GM23248 (cell line): ENCODE measurements around the gene CACNA1D.

Source experiments
- EZH2 ChIP-seq: fragments of 200-600 bp; sonication (generic); IDR thresholded peaks from 2 replicates; pipeline ENCODE4 v1.6.1; 2018; ENCODE audit warnings: antibody characterized with exemption, mild to moderate bottlenecking; ENCODE audit not compliant: insufficient read depth, poor library complexity, severe bottlenecking
- EZH2phosphoT487 ChIP-seq: fragments of 200-600 bp; sonication (generic); IDR thresholded peaks from 2 replicates; pipeline ENCODE4 v1.6.1; 2018; ENCODE audit warnings: antibody characterized with exemption, moderate library complexity, mild to moderate bottlenecking, low read depth; ENCODE audit not compliant: insufficient read depth

GRCh38 chr3:53473422-53473821, 21.0 kb upstream of the CACNA1D start:
- TF ChIP-seq EZH2 (no peak), EZH2phosphoT487 (no peak)
